Measurements from ENCODE around the gene EBNA1BP2.
"Not testable (repeated sequence)": the region's sequence is repeated elsewhere in the genome, so short reads cannot be mapped to it uniquely, and the experiment has no call there.

The EBNA1BP2 gene

DNA sequence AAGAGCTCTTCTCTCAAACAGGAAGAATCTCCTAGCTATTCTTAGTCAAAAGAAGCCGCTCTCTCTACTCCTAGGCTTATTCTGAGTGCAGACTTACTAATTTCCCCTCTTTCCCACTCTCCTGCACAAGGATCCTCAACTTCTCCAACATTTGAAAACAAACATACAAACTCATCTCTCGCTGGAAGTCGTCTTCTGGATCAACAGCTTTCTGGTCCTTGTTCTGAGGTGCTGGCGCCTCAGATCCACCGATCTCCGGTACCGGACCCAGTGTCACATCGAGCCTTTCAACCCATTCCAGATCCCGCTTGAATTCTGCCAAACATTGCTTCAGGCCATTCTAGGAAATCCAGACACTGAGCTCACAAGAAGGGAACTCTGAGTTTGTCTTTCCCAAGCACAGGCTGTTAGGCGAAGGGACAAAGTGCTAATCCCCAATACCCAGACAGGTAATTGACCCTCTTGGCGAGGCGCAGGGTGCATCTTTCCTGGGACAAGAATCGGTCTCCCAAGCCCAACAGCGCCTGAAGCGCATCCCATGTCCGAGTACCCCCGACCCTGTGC is 696 bp downstream of the EBNA1BP2 start:
- peak in 1 of 2 experiments; percentile 18 for DNase-seq

DNA sequence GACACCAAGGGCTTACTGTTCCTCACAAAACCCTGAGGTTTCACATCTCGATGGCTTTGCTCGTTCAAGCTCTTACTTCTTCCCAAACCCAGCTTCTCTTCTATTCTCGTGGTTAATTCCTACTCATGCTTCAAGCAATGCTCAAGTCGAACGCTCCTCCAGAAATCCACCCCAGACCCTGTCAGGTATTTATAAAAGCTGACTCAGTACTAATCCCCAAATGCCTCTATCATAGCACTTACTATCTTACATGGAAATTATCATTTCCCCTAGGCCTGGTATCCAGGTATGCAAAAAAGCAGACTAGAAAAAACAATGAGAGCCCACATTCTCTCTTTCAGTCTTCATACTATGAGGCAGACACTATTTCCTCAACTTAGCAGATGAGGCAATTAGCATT is 6.3 kb downstream of the EBNA1BP2 start:
- no peak for DNase-seq

DNA sequence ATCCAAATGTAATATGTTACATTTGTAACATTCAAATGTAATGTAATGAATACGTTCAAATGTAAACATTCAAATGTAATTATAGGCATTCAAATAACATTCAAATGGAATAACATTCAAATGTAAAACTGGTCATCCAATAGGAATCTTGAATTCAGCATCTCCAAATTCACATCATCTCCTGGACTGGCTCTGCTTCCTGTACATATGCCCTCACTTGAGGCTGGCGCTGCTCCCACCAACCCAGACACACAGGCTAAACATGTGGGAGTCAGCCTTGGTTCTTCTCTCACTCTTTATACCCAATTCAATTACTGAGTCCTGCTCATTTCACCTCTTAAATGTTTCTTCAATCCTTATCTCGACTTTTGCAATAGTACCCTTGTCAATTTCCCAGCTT is 6.9 kb downstream of the EBNA1BP2 start:
- DNase-seq = no peak

DNA sequence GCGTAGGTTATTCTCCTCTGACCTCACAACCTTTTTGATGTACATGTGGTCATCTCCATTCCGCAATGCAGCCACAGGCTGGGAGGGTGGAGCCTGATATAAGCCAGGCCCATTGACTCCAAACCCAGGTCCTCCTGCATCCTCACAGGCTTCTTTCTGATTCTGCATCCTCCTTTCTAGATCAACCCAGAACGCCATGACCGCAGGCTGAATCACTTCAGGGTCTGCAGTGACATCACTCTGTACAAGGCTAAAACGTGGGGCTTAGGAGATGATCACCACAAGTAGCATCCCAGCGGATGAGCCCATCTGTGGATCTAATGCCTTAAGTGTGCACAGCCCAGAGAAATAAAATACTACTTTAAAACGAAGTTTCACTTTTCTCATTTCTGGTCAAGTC is 16.1 kb downstream of the EBNA1BP2 start:
- DNase-seq = no peak

DNA sequence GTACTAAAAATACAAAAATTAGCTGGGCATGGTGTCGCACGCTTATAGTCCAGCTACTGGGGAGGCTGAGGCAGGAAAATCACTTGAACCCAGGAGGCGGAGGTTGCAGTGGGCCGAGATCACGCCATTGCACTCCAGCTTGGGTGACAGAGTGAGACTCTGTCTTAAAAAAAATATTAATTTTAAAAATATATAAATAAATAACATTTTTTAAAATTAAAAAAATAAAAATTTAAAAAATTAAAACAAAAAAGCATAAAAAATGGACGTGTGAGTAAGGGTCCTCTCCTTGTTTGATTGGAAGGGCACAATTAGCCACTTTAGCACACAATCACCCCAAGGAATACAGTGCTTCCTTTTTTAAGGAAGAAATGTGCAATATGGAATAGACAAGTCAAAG is 18.6 kb downstream of the EBNA1BP2 start:
- DNase-seq = no peak

DNA sequence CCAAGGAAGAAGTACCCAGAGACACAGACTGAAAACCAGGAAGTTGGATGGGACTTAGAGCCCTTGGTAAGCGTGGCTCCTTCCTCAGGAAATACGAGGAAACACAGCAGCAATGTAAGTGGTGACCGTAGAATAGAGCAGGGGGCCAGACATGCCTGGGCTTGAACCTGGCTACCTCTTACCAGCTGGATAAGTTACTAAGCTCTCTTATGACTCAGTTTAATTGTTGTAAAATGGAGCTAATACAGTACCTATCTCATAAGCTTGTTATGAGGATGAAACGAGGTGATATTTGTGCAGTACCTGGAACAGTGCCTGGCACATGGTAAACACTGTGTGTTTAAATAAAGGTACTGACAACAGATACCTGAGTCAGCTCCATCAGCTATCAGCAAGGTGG is 19.2 kb downstream of the EBNA1BP2 start:
- DNase-seq = peak; percentile 28 to 38

DNA sequence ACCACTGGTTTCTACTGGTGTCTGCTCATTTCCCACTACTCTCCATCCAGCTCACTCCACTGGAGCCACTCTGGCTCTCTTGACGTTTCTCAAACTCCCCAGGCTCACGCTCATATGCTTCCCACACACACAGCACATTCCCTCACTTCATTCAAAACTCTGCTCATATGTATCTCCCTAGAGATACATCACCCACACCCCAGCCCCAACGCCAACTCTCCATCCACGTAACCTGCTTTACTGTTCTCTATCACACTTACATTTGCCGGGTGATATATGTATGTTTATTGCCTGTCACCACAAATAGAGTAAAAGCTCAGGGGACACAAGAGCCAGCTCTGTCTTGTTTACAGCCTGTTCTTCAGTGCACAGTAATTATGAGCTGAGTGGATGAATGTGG is 22.2 kb downstream of the EBNA1BP2 start:
- no peak for DNase-seq

DNA sequence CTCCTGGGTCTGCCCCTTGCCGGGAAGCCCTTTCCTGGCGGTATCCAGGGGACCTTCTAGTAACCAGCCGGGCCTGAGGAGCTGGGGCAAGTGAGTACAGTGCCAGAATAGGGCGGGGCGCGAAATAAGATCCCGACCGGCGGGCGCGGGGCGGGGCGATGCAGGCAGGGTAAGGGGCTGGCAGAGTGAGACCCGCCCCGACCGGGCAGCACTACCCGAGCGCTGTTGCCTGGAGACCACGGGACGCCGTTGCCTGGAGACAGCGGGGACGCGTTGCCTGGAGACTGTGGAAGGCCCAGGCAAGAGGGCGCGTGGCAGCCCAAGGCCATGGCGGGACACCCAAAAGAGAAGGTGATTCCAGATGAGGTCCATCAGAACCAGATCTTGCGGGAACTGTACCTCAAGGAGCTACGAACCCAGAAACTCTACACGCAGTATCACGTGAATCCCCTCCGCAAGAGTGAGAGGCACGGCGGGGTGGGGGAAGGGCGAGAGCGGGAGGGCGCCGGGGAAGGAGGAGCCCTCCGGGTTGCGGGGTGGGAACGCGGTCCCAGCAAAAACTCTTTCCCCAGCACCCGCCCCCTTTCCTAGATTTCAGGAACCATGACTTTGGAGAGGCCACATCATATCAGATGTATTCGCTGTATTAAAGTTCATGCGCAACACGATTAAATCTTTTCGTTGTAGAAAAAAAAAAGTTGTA is 24.3 kb downstream of the EBNA1BP2 start:
- peak; percentile 41 to 62 for DNase-seq

DNA sequence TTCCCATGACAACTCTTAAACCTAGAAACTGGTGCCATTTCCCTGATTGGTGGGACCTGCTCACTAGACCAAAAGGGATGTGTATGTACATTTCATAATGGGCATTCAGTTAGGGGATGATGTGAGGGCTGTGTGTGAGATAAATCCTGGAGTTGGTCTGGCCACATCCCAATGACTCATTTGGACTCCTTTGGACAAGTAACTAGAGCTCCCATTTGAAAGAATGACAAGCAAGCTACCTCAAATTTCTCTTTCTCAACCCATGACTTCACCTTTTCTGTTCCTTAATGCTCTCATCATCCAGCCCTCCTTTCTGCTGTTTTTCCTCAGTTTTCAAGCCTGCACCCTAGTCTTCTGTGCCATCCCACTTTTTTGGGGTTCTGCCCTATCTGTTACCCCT is 27.9 kb downstream of the EBNA1BP2 start:
- DNase-seq = no peak

DNA sequence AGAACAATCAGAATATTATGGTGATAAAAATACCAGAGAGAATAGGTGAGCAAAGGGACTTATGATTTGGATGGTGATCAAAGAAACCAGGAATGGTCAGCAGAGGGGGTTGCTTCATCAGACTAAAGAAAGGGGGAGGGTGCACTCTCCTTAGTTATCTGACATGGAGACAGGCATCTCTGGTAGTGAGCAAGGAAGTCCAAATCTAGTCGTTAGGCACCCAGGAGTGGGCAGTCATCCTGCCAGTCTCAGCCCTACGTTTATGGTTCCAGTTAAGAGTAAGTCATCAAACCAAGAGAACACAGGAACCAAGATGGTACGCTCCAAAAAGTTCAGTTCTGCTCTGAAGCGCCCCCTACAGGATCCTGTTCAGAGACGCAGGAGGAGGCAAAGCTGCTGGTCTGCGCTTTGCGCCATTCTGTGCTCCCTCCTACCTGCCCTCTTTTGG is 28.6 kb downstream of the EBNA1BP2 start:
- DNase-seq = peak in 1 of 2 experiments; percentile 1

DNA sequence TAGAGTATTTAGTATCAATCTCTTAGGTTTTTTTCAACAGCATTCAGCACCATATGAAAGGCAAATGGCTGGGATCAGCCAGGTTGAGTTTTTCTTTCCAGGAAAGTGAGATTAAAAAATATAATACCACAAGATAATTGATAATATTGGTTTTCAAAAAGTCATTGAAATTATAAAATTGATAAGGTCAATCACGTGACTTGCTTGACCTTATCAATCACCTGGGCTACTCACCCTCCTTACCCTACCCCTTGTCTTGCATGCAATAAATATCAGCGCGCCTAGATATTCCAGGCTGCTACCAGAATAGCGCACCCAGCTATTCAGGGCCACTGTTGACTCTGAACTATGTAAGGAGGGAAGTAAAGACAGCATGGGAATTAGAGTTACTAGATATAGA is 31.5 kb downstream of the EBNA1BP2 start:
- no peak for DNase-seq

DNA sequence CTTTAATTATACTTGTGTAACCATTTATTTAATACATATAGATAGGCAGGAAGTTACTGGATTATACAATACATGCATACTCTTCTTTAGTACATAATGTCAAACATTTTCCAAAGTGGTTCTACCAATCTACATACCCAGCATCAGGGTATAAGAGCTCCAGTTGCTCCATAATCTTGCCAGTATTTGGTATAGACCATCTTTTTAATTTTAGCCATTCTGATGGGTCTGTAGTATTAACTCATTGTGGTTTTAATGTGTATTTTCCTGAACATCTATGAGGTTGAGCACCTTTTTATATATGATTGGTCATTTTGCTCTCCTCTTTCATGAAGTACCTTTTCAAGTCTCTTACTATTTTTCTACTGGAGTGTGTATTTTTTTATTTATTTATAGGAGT is 32.1 kb downstream of the EBNA1BP2 start:
- no peak for DNase-seq

DNA sequence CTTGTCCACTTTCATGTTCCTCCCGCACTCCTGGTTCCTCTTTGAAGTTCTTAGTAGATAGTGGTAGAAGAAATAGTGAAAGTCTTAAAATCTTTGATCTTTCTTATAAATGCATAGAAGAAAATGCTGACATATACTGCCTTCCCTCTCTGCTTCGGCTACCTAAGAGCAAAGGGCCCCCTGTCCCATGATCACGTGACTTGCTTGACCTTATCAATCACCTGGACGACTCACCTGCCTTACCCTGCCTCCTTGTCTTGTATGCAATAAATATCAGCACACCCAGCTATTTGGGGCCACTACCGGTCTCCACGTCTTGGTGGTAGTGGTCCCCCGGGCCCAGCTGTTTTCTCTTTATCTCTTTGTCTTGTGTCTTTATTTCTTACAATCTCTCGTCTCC is 32.8 kb downstream of the EBNA1BP2 start:
- DNase-seq = not testable (repeated sequence)

DNA sequence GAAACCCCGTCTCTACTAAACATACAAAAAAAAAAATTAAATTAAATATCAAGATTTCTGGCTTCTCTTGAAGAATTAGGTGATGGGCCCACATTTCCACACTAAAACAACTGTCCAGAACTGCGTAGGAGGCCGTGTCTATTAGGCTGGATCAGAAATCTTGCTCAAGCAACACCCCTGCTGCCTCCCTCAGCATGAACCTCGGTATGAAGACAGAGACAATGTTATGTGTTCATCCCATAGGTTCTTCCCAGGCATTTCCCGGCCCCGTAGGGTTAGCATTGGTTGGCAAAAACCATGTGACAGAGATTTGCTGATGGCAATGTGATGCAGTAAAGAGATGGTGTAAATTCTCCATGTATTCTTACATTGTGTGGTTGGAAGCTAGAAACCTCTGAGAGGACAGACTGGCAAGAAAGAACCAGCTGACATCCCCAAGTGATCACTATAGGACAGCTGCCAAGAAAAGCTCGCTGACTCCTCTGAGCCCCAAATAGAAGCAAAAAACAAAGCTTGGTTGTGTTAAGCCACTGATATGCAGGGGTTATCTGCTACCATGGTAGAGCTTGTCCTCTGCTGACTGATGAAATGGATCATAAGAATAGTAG is 34.5 kb downstream of the EBNA1BP2 start:
- no peak for DNase-seq

DNA sequence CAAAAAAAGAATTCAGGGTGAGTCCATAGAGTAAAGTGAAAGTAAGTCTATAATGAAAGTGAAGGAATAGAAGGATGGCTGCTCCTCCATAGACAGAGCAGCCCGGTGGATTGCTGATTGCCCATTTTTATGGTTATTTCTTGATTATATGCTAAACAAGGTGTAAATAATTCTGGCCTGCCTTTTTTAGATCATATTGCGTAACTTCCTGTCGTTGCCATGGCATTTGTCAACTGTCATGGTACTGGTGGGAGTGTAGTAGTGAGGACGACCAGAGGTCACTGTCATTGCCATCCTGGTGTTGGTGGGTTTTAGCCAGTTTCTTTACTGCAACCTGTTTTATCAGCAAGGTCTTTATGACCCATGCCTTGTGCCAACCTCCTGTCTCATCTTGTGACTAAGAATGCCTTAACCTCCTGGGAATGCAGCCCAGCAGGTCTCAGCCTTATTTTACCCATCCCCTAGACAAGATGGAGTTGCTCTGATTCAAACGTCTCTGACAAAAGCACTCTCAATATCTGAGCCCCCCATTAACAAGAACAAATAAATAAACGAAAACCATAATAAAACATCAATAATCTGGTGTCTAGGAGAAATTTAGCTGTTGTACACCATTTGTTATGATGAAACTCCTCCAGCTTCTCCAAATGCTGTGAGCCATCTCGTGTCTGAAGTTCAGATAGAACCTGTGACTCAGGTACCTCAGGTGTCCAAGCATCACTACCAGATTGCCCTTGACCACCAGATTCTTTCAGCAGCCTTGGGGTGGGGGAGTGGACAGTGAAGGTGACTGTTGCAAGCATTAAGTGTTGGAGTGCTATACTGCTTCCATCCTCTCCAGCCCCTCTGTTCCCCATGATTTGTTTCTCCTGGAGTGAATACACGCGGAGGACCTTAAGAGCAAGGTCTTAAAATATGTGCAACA is 36.0 kb downstream of the EBNA1BP2 start:
- DNase-seq = no peak

DNA sequence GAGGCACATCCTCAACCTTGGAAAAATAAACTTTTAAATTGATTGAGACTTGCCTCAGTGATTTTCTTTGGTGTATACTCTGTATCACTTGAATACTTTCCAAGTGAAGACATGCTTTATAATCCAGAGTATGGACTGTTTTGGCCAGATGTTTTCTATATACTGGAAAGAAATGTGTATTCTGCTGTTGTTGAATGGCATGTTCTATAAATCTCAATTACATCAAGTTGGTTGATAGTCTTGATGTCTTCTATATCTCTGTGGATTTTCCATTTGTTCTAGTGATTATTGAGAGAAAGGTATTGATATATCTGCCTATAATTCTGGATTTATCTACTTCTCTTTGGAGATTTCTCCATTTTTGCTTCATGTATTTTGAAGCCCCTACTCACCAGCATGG is 37.5 kb downstream of the EBNA1BP2 start:
- DNase-seq = no peak

DNA sequence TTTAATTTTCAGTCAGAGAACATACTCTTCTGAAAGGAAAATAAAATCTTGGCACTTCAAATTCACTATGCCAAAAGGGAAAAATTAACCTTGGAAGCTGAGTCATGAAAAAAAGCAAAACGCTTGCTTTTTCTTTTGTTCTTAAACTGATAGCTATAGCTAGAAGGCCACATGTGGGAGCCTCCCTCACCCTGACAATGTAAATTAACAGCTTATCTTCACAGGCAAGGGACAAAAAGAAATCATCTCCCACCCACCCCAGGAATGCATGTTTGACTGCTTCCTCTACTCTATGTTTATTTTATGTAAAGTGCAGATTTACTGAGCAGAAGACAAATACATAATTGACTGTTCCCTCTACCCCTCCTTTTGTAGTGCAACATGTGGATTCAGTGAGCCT is 38.0 kb downstream of the EBNA1BP2 start:
- no peak for DNase-seq

DNA sequence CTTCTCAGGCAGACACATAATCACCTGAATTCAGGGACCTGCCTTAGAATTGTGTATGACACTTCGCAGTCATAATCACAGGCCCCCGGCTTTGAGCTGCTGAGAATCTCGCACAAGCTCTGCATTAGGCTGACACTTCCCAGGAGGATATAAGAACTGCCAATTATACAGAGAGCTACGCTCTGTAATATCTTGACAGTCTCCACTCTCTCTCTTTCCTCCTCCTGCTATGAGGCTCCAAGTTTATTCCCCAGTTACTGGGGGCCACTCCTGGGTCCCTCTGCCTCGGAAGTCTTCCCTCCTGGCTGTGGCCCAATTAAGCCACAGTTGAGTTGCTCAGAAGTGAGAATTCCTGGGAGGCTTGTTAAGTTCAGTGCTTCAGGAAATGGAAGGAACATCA is 42.7 kb downstream of the EBNA1BP2 start:
- DNase-seq = no peak

DNA sequence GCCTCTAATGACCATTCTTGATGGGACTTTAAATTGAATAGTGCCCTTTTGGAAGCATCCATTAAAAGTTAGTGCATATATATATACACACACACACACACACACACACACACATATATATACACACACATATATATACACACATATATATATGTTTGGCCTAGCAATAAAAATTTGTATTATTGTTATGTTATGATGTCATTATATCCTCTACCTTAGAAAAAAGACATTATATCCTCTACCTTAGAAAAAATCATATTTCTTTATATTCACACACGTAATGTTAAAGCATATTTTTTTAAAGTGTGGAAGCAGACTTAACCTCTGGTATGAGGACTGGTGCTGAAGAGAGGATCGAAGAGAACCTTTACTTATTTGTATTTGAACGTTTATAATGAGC is 43.3 kb downstream of the EBNA1BP2 start:
- no peak for DNase-seq

DNA sequence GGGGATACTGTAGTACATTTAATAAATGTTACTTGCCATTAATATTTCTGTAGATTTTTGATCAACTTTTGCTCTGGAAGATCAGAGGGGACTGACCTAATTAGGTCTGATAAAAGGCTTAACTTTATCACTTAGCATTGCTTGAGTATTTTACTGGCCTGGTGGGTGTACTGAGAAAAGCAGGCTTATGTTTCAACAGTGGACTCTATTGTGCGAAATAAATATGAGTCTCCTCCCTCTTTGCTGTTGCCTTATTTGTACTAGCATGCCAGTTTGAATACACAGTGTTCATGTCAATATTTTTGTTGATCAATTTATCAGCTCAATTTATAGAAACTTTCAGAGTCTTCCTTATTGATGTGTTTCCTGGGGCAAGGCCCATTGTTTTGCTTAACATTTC is 49.1 kb downstream of the EBNA1BP2 start:
- no peak for DNase-seq

DNA sequence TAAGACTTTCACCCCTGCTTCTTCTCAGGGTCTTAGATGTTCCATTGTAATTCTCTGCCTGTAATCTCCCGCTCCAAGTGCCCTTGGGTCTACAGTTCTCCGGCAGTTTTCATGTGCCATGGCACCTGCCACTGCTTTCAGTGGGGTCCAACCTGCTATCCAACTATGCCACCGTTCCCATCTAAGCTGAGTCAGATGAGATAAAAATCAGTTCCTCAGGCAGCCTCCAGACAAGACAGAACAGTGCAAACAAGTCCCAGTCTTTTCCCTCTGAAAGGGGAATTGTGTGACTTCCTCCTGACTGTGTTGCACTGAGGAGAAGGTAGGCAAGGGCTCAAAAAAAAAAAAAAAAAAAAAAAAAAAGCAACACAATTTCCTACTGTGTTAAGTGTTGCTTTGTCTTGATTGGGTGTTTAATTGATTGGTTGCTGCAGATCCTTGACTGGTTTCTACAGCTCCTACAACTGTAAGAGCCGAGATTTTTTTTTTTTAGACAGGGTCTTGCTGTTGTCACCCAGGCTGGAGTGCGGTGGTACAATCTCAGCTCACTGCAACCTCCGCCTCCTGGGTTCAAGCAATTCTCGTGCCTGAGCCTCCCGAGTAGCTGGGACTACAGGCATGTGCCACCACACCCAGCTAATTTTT is 50.7 kb downstream of the EBNA1BP2 start:
- no peak for DNase-seq

DNA sequence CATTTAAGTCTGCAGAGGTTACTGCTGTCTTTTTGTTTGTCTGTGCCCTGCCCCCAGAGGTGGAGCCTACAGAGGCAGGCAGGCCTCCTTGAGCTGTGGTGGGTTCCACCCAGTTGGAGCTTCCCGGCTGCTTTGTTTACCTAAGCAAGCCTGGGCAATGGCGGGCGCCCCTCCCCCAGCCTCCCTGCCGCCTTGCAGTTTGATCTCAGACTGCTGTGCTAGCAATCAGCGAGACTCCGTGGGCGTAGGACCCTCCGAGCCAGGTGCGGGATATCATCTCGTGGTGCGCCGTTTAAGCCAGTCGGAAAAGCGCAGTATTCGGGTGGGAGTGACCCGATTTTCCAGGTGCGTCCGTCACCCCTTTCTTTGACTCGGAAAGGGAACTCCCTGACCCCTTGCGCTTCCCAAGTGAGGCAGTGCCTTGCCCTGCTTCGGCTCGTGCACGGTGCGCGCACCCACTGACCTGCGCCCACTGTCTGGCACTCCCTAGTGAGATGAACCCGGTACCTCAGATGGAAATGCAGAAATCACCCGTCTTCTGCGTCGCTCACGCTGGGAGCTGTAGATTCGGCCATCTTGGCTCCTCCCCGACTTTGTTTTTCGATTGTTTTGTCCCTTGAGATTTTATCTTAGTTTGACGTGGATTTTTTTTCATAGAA is 52.0 kb downstream of the EBNA1BP2 start:
- DNase-seq = not testable (repeated sequence)
